ENCODE results near the gene FAM89A.

Gene FAM89A

DNA sequence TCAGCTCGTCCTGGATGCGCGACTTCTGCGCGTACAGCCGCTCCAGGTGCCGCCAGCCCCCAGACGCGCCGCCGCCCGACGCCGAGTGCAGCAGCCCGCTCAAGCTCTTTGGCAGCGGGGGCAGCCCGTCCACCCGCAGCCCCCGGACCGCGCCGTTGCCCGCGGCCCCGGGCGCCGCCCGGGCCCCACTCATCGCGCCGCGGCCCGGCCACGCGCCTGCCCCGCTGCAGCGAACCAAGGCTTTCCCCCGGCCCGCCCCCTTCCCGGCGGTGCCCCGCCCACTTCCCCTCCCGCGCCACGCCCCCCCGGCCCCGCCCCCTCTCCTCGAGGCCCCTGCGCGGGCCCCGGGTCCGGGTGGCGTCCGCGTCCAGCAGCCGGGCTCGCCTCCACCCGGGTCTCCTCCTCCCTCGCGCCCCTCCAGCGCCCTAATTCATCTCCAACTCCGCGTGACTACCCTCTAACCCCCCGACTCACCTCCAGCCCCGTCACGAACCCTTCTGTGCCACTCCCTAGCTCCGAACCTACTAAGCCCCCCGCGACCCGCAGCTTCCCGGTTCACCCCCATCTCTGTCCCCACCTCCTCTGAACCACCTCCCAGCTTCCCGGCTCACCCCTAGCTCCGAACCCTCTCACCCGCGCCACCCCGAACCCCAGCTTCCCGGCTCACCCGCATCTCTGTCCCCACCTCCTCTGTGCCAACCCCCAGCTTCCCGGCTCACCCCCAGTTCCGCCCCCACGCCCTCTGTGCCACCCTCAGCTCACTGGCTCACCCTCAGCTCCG is at the start of gene FAM89A:
Gene FAM89A (minus strand): TSS at position 236 of the 781 bp plus-strand sequence. CDS start 43 bp downstream, at position 193.
- no peak for DNase-seq

- no peak for DNase-seq
Observed at GRCh38 chr1:231084353-231084752, 44.3 kb upstream of the FAM89A start.

GRCh38 chr1:231079163-231079562 is 39.1 kb upstream of the FAM89A start:
- DNase-seq: no peak

DNA sequence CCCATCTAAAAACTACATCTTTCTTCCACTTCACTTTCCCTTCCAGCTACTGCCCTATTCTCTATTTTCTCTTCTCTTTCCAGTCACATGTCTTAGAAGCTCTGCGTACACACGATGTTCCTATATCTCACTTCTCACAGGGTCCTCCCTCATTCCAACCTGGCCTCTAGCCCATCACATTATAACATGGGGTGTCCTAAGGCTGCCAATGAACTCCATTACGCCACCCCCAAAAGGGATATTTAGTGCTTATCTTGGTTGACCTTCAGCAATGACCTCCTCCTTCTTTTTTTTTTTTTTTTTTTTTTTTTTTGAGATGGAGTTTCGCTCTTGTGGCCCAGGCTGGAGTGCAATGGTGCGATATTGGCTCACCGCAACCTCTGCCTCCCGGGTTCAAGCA is 38.2 kb upstream of the FAM89A start:
- DNase-seq: no peak

GRCh38 chr1:231076802-231077201 is 36.7 kb upstream of the FAM89A start:
- no peak for DNase-seq

- DNase-seq: no peak
Observed at GRCh38 chr1:231075497-231075896, 35.4 kb upstream of the FAM89A start.

DNA sequence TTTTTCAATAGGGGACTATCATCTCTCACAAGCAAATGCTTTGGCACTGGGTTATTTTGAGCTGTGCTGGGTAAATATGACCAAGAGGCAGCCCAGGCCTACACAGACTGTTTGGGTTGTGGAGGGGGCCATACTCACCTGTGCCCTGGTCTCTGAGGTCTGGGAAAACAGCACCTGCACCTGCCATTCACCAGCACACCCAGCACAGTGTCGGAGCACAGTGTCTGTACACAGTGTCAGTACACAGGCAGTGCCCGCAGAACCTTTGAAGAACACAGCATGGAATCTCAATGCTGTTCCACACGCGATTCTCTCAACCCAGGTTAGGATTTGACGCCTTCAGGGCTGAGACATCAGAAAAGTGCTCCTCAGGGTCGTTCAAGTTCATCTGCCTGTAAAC is 35.0 kb upstream of the FAM89A start:
- DNase-seq: no peak

GRCh38 chr1:231074046-231074445 is 34.0 kb upstream of the FAM89A start:
- DNase-seq: no peak

DNA sequence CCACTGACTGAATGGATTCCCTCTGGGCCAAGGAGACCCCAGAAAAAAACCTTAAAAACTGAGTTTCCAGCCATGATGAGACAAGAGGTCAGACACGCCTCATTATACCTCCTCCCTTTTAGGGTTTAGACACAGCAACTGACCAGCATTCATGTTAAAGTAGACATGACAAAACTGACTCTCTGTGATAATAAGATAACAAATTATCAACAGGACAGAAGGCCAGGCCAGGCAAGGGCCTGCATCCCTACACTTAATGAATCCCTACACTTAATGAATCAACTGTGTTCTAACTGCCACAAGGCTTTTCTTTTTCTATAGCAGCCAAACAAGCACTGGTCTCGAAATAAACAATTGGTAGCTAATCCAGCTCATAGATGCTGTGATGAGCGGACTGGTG is 33.3 kb upstream of the FAM89A start:
- no peak for DNase-seq

GRCh38 chr1:231072502-231073094 is 32.5 kb upstream of the FAM89A start:
- no peak for DNase-seq

DNA sequence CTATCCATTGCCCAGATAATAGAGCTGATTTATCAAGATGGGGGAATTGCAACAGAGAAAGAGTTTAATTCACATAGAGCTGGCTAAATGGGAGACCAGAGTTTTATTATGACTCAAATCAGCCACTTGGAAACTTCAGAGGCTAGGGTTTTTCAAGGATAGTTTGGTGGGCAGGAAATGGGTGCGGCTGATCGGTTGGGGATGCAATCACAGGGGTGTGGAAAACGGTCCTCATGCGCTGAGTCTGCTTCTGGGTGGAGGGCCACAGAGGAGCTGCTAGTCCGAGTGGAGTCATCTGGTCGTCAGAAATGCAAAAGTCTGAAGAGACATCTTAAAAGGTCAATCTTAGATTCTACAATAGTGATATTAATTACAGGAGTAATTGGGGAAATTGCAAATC is 32.0 kb upstream of the FAM89A start:
- no peak for DNase-seq

DNA sequence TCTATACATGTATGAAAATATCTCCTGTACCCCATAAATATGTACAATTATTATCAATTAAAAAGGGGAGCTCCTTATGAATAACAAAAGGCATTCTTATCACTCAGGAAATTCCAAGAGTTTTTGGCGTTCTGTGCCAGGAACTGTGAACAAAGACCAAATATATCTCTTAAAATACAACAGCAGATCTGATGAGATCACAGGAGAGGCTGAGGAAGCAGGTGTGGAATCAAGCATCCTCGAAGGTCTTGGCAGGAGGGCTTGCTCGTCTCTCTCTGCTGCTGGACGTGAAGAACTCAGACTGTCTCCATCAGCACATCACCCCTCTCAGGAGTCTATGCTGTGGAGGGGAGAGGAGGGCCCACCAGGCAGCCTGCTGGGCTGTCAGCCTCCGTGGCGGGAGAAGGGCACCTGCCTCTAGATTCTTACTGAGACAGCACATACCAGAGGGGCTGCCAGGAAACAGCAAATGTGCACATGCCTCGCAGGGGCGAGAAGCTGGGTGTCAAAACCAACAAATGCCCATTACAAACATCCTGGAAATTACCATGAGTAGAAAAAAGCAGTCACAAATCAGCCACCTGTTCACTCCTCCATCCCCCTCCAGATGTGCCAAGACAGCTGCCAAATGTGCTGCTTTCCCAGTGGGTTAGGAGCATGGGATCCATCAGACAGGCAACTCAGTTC is 30.8 kb upstream of the FAM89A start:
- DNase-seq: no peak

GRCh38 chr1:231069333-231069732 is 29.3 kb upstream of the FAM89A start:
- DNase-seq: no peak

- no peak for DNase-seq
Observed at GRCh38 chr1:231068762-231069161, 28.7 kb upstream of the FAM89A start.

GRCh38 chr1:231065510-231066241 is 25.6 kb upstream of the FAM89A start:
- no peak for DNase-seq

DNA sequence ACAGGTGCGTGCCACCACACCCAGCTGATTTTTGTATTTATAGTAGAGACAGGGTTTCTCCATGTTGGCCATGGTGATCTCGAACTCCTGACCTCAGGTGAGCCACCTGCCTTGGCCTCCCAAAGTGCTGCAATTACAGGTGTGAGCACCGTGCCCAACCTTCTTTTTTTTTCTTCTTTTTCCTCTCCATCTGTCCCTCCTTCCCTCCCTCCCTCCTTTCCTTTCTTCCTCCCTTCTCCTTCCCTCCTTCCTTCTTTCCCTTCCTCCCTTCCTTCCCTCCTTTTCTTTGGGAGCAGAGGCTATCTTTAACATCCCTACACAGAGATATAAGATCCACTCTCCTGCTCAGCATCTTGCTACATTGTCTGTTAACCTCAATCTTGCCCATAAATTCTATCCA is 24.4 kb upstream of the FAM89A start:
- no peak for DNase-seq

GRCh38 chr1:231063331-231063730 is 23.3 kb upstream of the FAM89A start:
- DNase-seq: no peak

DNA sequence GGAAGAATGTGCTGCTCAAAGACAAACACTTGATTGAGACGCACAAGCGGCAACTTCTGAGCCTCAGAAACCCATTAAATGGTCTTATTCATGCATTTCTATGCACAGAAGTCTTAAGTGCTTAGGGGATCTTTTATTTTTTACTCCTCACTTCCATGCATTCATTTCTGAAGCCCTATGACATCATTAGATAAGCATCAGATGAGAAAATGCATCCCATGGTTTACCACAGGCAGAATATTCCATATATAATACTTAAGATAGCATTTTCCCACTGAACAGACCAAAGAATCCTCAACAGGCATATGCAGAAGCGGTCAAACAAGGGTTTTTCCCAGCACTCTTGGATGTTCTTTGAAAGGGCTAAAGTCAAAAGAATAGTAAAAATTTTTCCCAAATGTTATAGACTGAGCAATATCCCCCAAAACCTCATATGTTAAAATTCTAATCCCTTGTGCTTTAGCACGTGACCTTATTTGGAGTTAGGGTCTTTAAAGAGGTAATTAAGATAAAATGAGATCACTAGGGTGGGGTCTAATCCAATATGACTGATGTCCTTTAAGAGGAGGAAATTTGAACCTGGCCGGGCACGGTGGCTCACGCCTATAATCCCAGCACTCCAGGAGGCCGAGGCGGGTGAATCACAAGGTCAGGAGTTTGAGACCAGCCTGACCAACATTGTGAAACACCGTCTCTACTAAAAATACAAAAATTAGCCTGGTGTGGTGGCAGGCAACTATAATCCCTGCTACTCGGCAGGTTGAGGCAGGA is 22.6 kb upstream of the FAM89A start:
- DNase-seq: no peak

DNA sequence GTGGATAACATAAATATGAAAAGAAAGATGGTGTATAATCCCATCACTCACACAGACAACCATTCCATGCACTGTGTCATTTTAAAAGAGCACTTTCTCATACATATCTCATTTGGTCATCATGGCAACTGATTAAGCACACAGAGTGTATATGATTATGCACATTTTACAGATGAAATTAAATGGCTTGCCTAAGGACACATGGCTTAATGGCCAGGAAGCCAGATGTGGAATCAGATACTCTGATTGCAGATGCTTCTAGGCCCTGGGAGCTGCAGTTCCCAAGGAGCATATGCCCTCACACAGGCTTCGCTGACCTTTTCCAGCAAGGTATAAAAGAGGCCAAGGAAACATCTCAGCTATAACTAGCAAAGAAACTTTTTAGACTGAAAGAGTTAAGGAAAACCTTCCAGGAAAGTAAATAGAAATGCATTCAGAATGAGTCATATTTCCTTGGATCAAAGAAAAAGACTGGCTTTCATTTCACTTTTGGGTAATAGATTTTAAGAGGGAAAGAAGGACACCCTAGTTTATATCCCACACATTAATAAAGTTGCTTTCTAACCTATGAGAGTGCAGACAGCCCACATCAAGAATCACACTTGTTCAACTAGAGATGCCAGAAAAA is 19.6 kb upstream of the FAM89A start:
- DNase-seq: no peak

- DNase-seq: no peak
Observed at GRCh38 chr1:231058416-231059109, 18.5 kb upstream of the FAM89A start.

- DNase-seq: no peak
Observed at GRCh38 chr1:231057410-231057809, 17.4 kb upstream of the FAM89A start.

GRCh38 chr1:231055271-231055670 is 15.2 kb upstream of the FAM89A start:
- DNase-seq: no peak
